OCI-LY7 (cell line): ENCODE measurements around the gene RNF40. TPM values are rescaled to one million over a fixed set of nuclear protein-coding genes. Genes with fewer than 3 reads are reported as not detected.

Experiments used
- BruUV-seq: library from RNA; stranded (reverse); fragments of 400-500 nt; replicated peaks from 2 replicates; lab custom pipeline; 2021; lab: Mats Ljungman, UMichigan
- CTCF ChIA-PET: fragments of 300-600 bp; sonication (Branson Sonifier 250); formaldehyde crosslinking; loops from one replicate; lab custom pipeline; 2022; ENCODE audit warnings: antibody characterized with exemption; ENCODE audit not compliant: unreplicated experiment; lab: Charles Lee
- POLR2A ChIA-PET: fragments of 300-600 bp; sonication (Branson Sonifier 250); formaldehyde crosslinking; loops from one replicate; lab custom pipeline; 2022; ENCODE audit warnings: antibody characterized with exemption; lab: Charles Lee
- DNase-seq: peaks from one replicate; pipeline ENCODE4 v3.0.0-alpha.2; 2015; ENCODE audit warnings: low spot score
- H2AFZ ChIP-seq: fragments of 200-600 bp; sonication (generic), shearing (Covaris generic); 2 replicates; pipeline ENCODE4 v1.6.1; 2014; ENCODE audit warnings: mild to moderate bottlenecking, antibody characterized with exemption, low read length, moderate library complexity
- H3K27ac ChIP-seq: fragments of 200-600 bp; sonication (generic); 2 replicates; pipeline ENCODE4 v1.5.1; 2014; ENCODE audit warnings: mixed run types, low read depth, mild to moderate bottlenecking, moderate library complexity, low read length, inconsistent platforms; ENCODE audit not compliant: poor library complexity, severe bottlenecking
- H3K36me3 ChIP-seq: fragments of 200-600 bp; sonication (generic); 2 replicates; pipeline ENCODE4 v1.6.1; 2014; ENCODE audit warnings: mild to moderate bottlenecking, antibody characterized with exemption, low read length, moderate library complexity, mixed read lengths; ENCODE audit not compliant: insufficient read depth
- H3K4me1 ChIP-seq: fragments of 200-600 bp; sonication (generic); 2 replicates; pipeline ENCODE4 v1.5.1; 2014; ENCODE audit warnings: mild to moderate bottlenecking, low read length; ENCODE audit not compliant: insufficient read depth, poor library complexity, severe bottlenecking
- H3K4me2 ChIP-seq: fragments of 200-600 bp; sonication (generic); 2 replicates; pipeline ENCODE4 v1.6.1; 2014; ENCODE audit warnings: mild to moderate bottlenecking, low read length
- H3K4me3 ChIP-seq: fragments of 200-600 bp; sonication (generic); 2 replicates; pipeline ENCODE4 v1.5.1; 2014; ENCODE audit warnings: mild to moderate bottlenecking, low read depth, low read length; ENCODE audit not compliant: poor library complexity, severe bottlenecking
- H3K79me2 ChIP-seq: fragments of 200-600 bp; sonication (generic); 2 replicates; pipeline ENCODE4 v1.6.1; 2016; ENCODE audit warnings: low read depth, mild to moderate bottlenecking, low read length, moderate library complexity, mixed read lengths; ENCODE audit not compliant: insufficient read depth
- H3K9me2 ChIP-seq: fragments of 200-600 bp; sonication (generic); 2 replicates; pipeline ENCODE4 v1.6.1; 2016; ENCODE audit warnings: mild to moderate bottlenecking, low read length, mixed read lengths; ENCODE audit not compliant: insufficient read depth
- H3K9me3 ChIP-seq: fragments of 200-600 bp; sonication (generic); 2 replicates; pipeline ENCODE4 v1.6.1; 2014; ENCODE audit warnings: mild to moderate bottlenecking, mixed run types, low read length, mixed read lengths
- H4K20me1 ChIP-seq: fragments of 200-600 bp; sonication (generic); 2 replicates; pipeline ENCODE4 v1.6.1; 2014; ENCODE audit warnings: mild to moderate bottlenecking, antibody characterized with exemption, low read length, moderate library complexity, mixed read lengths; ENCODE audit not compliant: insufficient read depth
- CTCF ChIP-seq: fragments of 200-600 bp; sonication (generic); conservative IDR thresholded peaks from 2 replicates; pipeline ENCODE4 v1.5.1; 2014; ENCODE audit warnings: mild to moderate bottlenecking, antibody characterized with exemption, low read length, moderate library complexity, mixed read lengths
- EZH2phosphoT487 ChIP-seq: fragments of 200-600 bp; sonication (generic); IDR thresholded peaks from 2 replicates; pipeline ENCODE4 v1.6.1; 2018; ENCODE audit warnings: low read depth, borderline replicate concordance, mild to moderate bottlenecking, mixed run types, antibody characterized with exemption, low read length, moderate library complexity, mixed read lengths
- intact Hi-C: fragments of 100-400 bp; cut with micrococcal nuclease; formaldehyde crosslinking; loops from one replicate; pipeline ENCODE4 v1.10.0; 2022; ENCODE audit not compliant: unreplicated experiment
- total RNA-seq, 2 experiments: library from RNA; depleted of rRNA in 1 of 2; stranded (reverse); fragments of >200 nt in 1 of 2; shearing (Covaris generic) in 1 of 2; gene quantifications; 2 replicates each; pipeline ENCODE4 v1.2.3, GENCODE V29; 2014 to 2022

Gene RNF40
- total RNA-seq, 2 experiments from 2014 or later: 70.5 to 108 TPM

- Histone ChIP-seq H3K4me1 (peaks cover 10% of the 10 kb centered on the region), H3K4me2 (peak within 1 kb of the TSS; percentile 72), H3K36me3 (no peaks in the 10 kb centered on the region), H3K9me2 (no peaks in the 10 kb centered on the region), H4K20me1 (no peaks in the 10 kb centered on the region), H3K9me3 (no peaks in the 10 kb centered on the region), H3K4me3 (peak within 1 kb of the TSS; percentile 78), H3K27ac (no peak within 1 kb of the TSS), H2AFZ (peak within 1 kb of the TSS; percentile 46), H3K79me2 (no peaks in the 10 kb centered on the region)
- intact Hi-C loops: no loop called here
- ChIA-PET CTCF (no interaction called here), POLR2A (no interaction called here)
- BruUV-seq: no TSS peak
- no peak for TF ChIP-seq CTCF
- TF ChIP-seq EZH2phosphoT487: no peak
- peak; percentile 39 for DNase-seq
These were observed 25.0 kb downstream of the RNF40 start, which contains the start of gene ZNF629 for GRCh38 chr16:30786936-30787612. Gene ZNF629 (minus strand): TSS chr16:30787205. CDS start chr16:30784482, 2,723 bp downstream.

- intact Hi-C loops: no loop called here
- peak overlapping the region; percentile 46 for H2AFZ ChIP-seq
- POLR2A ChIA-PET: no interaction called here
- peak overlapping the region; percentile 72; the same call in 1 of the 2 replicates for H3K4me2 ChIP-seq
- CTCF ChIA-PET: no interaction called here
- no peaks in the 10 kb centered on the region for H3K9me3 ChIP-seq
- peak overlapping the region; percentile 78 for H3K4me3 ChIP-seq
- no peak overlapping the region for H3K27ac ChIP-seq
- TF ChIP-seq EZH2phosphoT487 (no peak), CTCF (no peak)
- BruUV-seq: no TSS peak
- DNase-seq: no peak
- H4K20me1 ChIP-seq: no peaks in the 10 kb centered on the region
- H3K36me3 ChIP-seq: no peaks in the 10 kb centered on the region
- no peaks in the 10 kb centered on the region for H3K79me2 ChIP-seq
- no peaks in the 10 kb centered on the region for H3K9me2 ChIP-seq
- peaks cover 10% of the 10 kb centered on the region for H3K4me1 ChIP-seq
These were observed 25.7 kb downstream of the RNF40 start for GRCh38 chr16:30787613-30788378.
